GM23338 (cell line): ENCODE data around the gene SCAND1. TPM values are rescaled to one million over a fixed set of nuclear protein-coding genes. Genes with fewer than 3 reads are reported as not detected.

Experiments used
- ATAC-seq: fragments of 200-7000 bp; cut with Tn5 transposase; 3 replicates; pipeline ENCODE4 v1.9.1; 2020
- DNase-seq: peaks from one replicate; pipeline ENCODE4 v3.0.0-alpha.2; 2015; ENCODE audit warnings: low spot score
- H2AFZ ChIP-seq: fragments of 200-600 bp; sonication (generic); 2 replicates; pipeline ENCODE4 v1.8.0; 2016; ENCODE audit warnings: antibody characterized with exemption, mild to moderate bottlenecking, moderate library complexity
- H3F3A ChIP-seq: fragments of 200-600 bp; sonication (generic); replicated peaks from 2 replicates; pipeline ENCODE4 v1.8.0; 2017; ENCODE audit warnings: antibody characterized with exemption, mixed run types, low read depth
- H3K27ac ChIP-seq: fragments of 200-600 bp; sonication (generic); 2 replicates; pipeline ENCODE4 v1.6.1; 2016; ENCODE audit warnings: low read depth
- H3K27me3 ChIP-seq: fragments of 200-600 bp; sonication (generic); 2 replicates; pipeline ENCODE4 v1.8.0; 2016; ENCODE audit warnings: mild to moderate bottlenecking, mixed run types, moderate library complexity; ENCODE audit not compliant: insufficient read depth
- H3K36me3 ChIP-seq: fragments of 200-600 bp; sonication (generic); 2 replicates; pipeline ENCODE4 v1.8.0; 2016; ENCODE audit warnings: mild to moderate bottlenecking; ENCODE audit not compliant: insufficient read depth
- H3K4me1 ChIP-seq: fragments of 200-600 bp; sonication (generic); 2 replicates; pipeline ENCODE4 v1.8.0; 2016; ENCODE audit warnings: mild to moderate bottlenecking, moderate library complexity; ENCODE audit not compliant: insufficient read depth
- H3K4me2 ChIP-seq: fragments of 200-600 bp; sonication (generic); 2 replicates; pipeline ENCODE4 v1.7.1; 2017; ENCODE audit warnings: mixed run types
- H3K4me3 ChIP-seq: fragments of 200-600 bp; sonication (generic); 2 replicates; pipeline ENCODE4 v1.6.1; 2016; ENCODE audit warnings: mixed run types
- H3K79me2 ChIP-seq: fragments of 200-600 bp; sonication (generic); replicated peaks from 2 replicates; pipeline ENCODE4 v1.8.0; 2017; ENCODE audit warnings: mild to moderate bottlenecking; ENCODE audit not compliant: insufficient read depth
- H3K9me2 ChIP-seq: fragments of 200-600 bp; sonication (generic); 2 replicates; pipeline ENCODE4 v1.8.0; 2017; ENCODE audit not compliant: insufficient read depth
- H4K20me1 ChIP-seq: fragments of 200-600 bp; sonication (generic); replicated peaks from 2 replicates; pipeline ENCODE4 v1.8.0; 2017; ENCODE audit warnings: mild to moderate bottlenecking; ENCODE audit not compliant: insufficient read depth
- H3K27ac Mint-ChIP-seq: 2 replicates; pipeline ENCODE4 v1.8.0; 2020; ENCODE audit warnings: inconsistent platforms, mild to moderate bottlenecking, moderate library complexity, mixed read lengths
- H3K27me3 Mint-ChIP-seq: 3 replicates; pipeline ENCODE4 v1.8.0; 2022; ENCODE audit warnings: low read depth, mild to moderate bottlenecking, moderate library complexity, mixed read lengths, inconsistent platforms; ENCODE audit not compliant: insufficient read depth, poor library complexity
- H3K36me3 Mint-ChIP-seq: 3 replicates; pipeline ENCODE4 v1.8.0; 2021; ENCODE audit warnings: low read depth, mild to moderate bottlenecking, inconsistent platforms, moderate library complexity, mixed read lengths
- H3K4me1 Mint-ChIP-seq: 3 replicates; pipeline ENCODE4 v1.8.0; 2020; ENCODE audit warnings: mild to moderate bottlenecking, inconsistent platforms, mixed read lengths
- H3K4me3 Mint-ChIP-seq: 3 replicates; pipeline ENCODE4 v1.8.0; 2021; ENCODE audit warnings: moderate library complexity, mild to moderate bottlenecking, inconsistent platforms, mixed read lengths
- H3K9me3 Mint-ChIP-seq: 3 replicates; pipeline ENCODE4 v1.8.0; 2020; ENCODE audit warnings: moderate library complexity, mild to moderate bottlenecking, inconsistent platforms, mixed read lengths
- CREB1 ChIP-seq: fragments of 250-450 bp; sonication (Bioruptor Pico); IDR thresholded peaks from 2 replicates; pipeline ENCODE4 v1.5.0; 2020; ENCODE audit warnings: low read depth, mild to moderate bottlenecking, moderate library complexity
- ETS1 ChIP-seq: IDR thresholded peaks from 2 replicates; pipeline ENCODE4 v1.6.1; 2016; ENCODE audit warnings: antibody characterized with exemption
- EZH2 ChIP-seq: fragments of 200-600 bp; sonication (generic); IDR thresholded peaks from one replicate; pipeline ENCODE4 v1.8.0; 2017; ENCODE audit warnings: antibody characterized with exemption, mild to moderate bottlenecking, low read depth; ENCODE audit not compliant: unreplicated experiment
- EZH2phosphoT487 ChIP-seq: fragments of 200-600 bp; sonication (generic); IDR thresholded peaks from one replicate; pipeline ENCODE4 v1.8.1; 2018; ENCODE audit warnings: antibody characterized with exemption; ENCODE audit not compliant: unreplicated experiment
- JUNB ChIP-seq: IDR thresholded peaks from one replicate; pipeline ENCODE4 v1.6.1; 2016; ENCODE audit warnings: antibody characterized with exemption; ENCODE audit not compliant: unreplicated experiment
- POLR2AphosphoS5 ChIP-seq: IDR thresholded peaks from 2 replicates; pipeline ENCODE4 v1.6.1; 2016; ENCODE audit warnings: antibody characterized with exemption, low read depth
- STAT1 ChIP-seq: IDR thresholded peaks from one replicate; pipeline ENCODE4 v1.6.1; 2016; ENCODE audit warnings: antibody characterized with exemption; ENCODE audit not compliant: unreplicated experiment
- ZNF114 ChIP-seq: fragments of 250-450 bp; sonication (Bioruptor Pico); IDR thresholded peaks from 2 replicates; pipeline ENCODE4 v1.5.0; 2020; ENCODE audit warnings: mild to moderate bottlenecking, moderate library complexity
- ZNF331 ChIP-seq: fragments of 250-450 bp; sonication (Bioruptor Pico); IDR thresholded peaks from 2 replicates; pipeline ENCODE4 v1.5.0; 2020; ENCODE audit warnings: low read depth, mild to moderate bottlenecking, moderate library complexity
- polyA plus RNA-seq: library from polyadenylated mRNA; unstranded; fragments of >200 nt; fragmentation: Nextera tagmentation; extraction: Ambion mirVana; gene quantifications from 2 replicates; pipeline ENCODE4 v1.2.1, GENCODE V29; 2016
- total RNA-seq: library from RNA; depleted of rRNA; stranded (reverse); fragments of >200 nt; shearing (Covaris generic); gene quantifications from 2 replicates; pipeline ENCODE4 v1.2.3, GENCODE V29; 2014

Gene SCAND1
- total and polyA plus RNA-seq, 2 experiments from 2014 or later, result 118 to 245 TPM

- H3K36me3 ChIP-seq, result no peaks in the 10 kb centered on the region
- H3K79me2 ChIP-seq, result no peaks in the 10 kb centered on the region
- ATAC-seq, result no peak
- H3K4me2 ChIP-seq, result no peak overlapping the region
- H2AFZ ChIP-seq, result no peak overlapping the region
- no peaks in the 10 kb centered on the region for H3K36me3 Mint-ChIP-seq
- no peaks in the 10 kb centered on the region for H3F3A ChIP-seq
- no peaks in the 10 kb centered on the region for H4K20me1 ChIP-seq
- TF ChIP-seq CREB1 (CRISPR knock-in tag) (no peak), ZNF331 (CRISPR knock-in tag) (no peak), STAT1 (no peak), POLR2AphosphoS5 (no peak), ETS1 (no peak), EZH2 (no peak)
- peaks cover 11% of the 10 kb centered on the region for H3K27me3 Mint-ChIP-seq
- no peaks in the 10 kb centered on the region; the same call in 1 of the 2 replicates for H3K9me2 ChIP-seq
- H3K9me3 Mint-ChIP-seq, result no peaks in the 10 kb centered on the region
- no peak overlapping the region for H3K27ac Mint-ChIP-seq
- no peaks in the 10 kb centered on the region for H3K4me1 ChIP-seq
- no peaks in the 10 kb centered on the region for H3K4me1 Mint-ChIP-seq
- H3K4me3 ChIP-seq, result no peak overlapping the region
- H3K27ac ChIP-seq, result no peak overlapping the region
- H3K4me3 Mint-ChIP-seq, result no peak overlapping the region
- H3K27me3 ChIP-seq, result no peaks in the 10 kb centered on the region
- no peak for DNase-seq
These were observed 20.0 kb upstream of the SCAND1 start for GRCh38 chr20:35974256-35974655.

- Histone ChIP-seq H3K4me3 (no peak overlapping the region), H3K4me2 (no peak overlapping the region), H3K27me3 (no peaks in the 10 kb centered on the region), H3K27ac (no peak overlapping the region), H4K20me1 (no peaks in the 10 kb centered on the region), H3F3A (no peaks in the 10 kb centered on the region), H3K79me2 (no peaks in the 10 kb centered on the region), H2AFZ (no peak overlapping the region), H3K36me3 (no peaks in the 10 kb centered on the region), H3K4me1 (no peaks in the 10 kb centered on the region), H3K9me2 (no peaks in the 10 kb centered on the region; the same call in 1 of the 2 replicates)
- H3K27ac Mint-ChIP-seq, result no peak overlapping the region
- no peak overlapping the region for H3K4me3 Mint-ChIP-seq
- no peak for DNase-seq
- no peaks in the 10 kb centered on the region for H3K9me3 Mint-ChIP-seq
- no peak for ATAC-seq
- H3K27me3 Mint-ChIP-seq, result peaks cover 11% of the 10 kb centered on the region
- peaks cover 10% of the 10 kb centered on the region for H3K4me1 Mint-ChIP-seq
- TF ChIP-seq ZNF331 (CRISPR knock-in tag), result no peak
- TF ChIP-seq JUNB, result no peak
- no peak for TF ChIP-seq EZH2phosphoT487
- no peak for TF ChIP-seq POLR2AphosphoS5
- no peak for TF ChIP-seq ZNF114 (CRISPR knock-in tag)
- TF ChIP-seq ETS1, result no peak
- TF ChIP-seq EZH2, result no peak
- no peaks in the 10 kb centered on the region for H3K36me3 Mint-ChIP-seq
These were observed 18.2 kb upstream of the SCAND1 start for GRCh38 chr20:35972462-35972861.
